Kidney (tissue), 14 donors: ENCODE measurements around the gene SMAD4. TPM values are rescaled to one million over a fixed set of nuclear protein-coding genes. Genes with fewer than 3 reads are reported as not detected.

ENCODE experiments used
- DNase-seq, 5 donors: peaks; one replicate each; pipeline ENCODE4 v3.0.0-alpha.2; 2013 to 2020
- FAIRE-seq: peaks from 2 replicates; lab custom pipeline; 2012; peaks lifted over from hg19 to GRCh38; lab: Jason Lieb, UNC
- H3K27ac ChIP-seq, 2 donors: one replicate each; pipeline ENCODE4 v1.7.0; 2013; ENCODE audit warnings: low read depth in 2 of 2, low read length in 2 of 2, inconsistent platforms in 1 of 2
- H3K27me3 ChIP-seq: one replicate; pipeline ENCODE4 v1.7.1; 2013; ENCODE audit warnings: low read length, inconsistent platforms; ENCODE audit not compliant: control insufficient read depth, insufficient read depth
- H3K36me3 ChIP-seq, 3 donors: one replicate each; pipeline versions ENCODE4 v1.7.0 to v1.7.1; 2013; ENCODE audit warnings: low read length in 3 of 3, control low read depth in 1 of 3, inconsistent platforms in 1 of 3; ENCODE audit not compliant: insufficient read depth in 3 of 3, control insufficient read depth in 2 of 3
- H3K4me1 ChIP-seq, 3 donors: one replicate each; pipeline versions ENCODE4 v1.7.0 to v1.7.1; 2013; ENCODE audit warnings: low read length in 3 of 3, inconsistent platforms in 1 of 3, low read depth in 1 of 3; ENCODE audit not compliant: control insufficient read depth in 2 of 3, insufficient read depth in 2 of 3
- H3K4me3 ChIP-seq, 3 donors: one replicate each; pipeline versions ENCODE4 v1.7.0 to v1.8.1; 2013; ENCODE audit warnings: low read length in 3 of 3, control low read depth in 1 of 3, inconsistent platforms in 1 of 3
- H3K9ac ChIP-seq, 3 donors: one replicate each; pipeline versions ENCODE4 v1.7.0 to v1.7.1; 2013; ENCODE audit warnings: low read length in 3 of 3, control low read depth in 1 of 3, inconsistent platforms in 1 of 3
- H3K9me3 ChIP-seq, 3 donors: one replicate each; pipeline versions ENCODE4 v1.7.0 to v1.7.1; 2013; ENCODE audit warnings: low read length in 3 of 3, control low read depth in 1 of 3, inconsistent platforms in 1 of 3; ENCODE audit not compliant: control insufficient read depth in 2 of 3, insufficient read depth in 1 of 3
- intact Hi-C: fragments of 100-400 bp; cut with DNase I; formaldehyde crosslinking; loops from one replicate; pipeline ENCODE4 v1.11.1; 2022
- polyA plus RNA-seq: library from polyadenylated mRNA; stranded (reverse); fragments of 350-450 nt; fragmentation: Illumina TruSeq; extraction: RNeasy Lipid Tissue Mini Kit (QIAGEN cat#74804); gene quantifications from one replicate; pipeline ENCODE4 v1.2.3, GENCODE V29; 2014; ENCODE audit warnings: low read depth, low replicate concordance; ENCODE audit not compliant: insufficient read depth
- total RNA-seq: library from RNA; stranded (reverse); fragmentation: NEBNext Ultra II Directional; extraction: Animal tissue kit (Norgen Biotek cat#: 25700); gene quantifications from one replicate; pipeline ENCODE4 v1.2.1, GENCODE V29; 2021
- TF ChIP-seq, protein P1 (sequence below): IDR thresholded peaks from 3 replicates; pipeline ENCODE4 v1.5.1; 2012; ENCODE audit warnings: mild to moderate bottlenecking, moderate library complexity, borderline replicate concordance; ENCODE audit not compliant: insufficient read depth; ENCODE audit errors: extremely low read depth
- donor health status: control.
- donor health status: control.
- donor health status: control.
- donor health status: control.
- donor health status: control.
- donor health status: DM: yes; HTN: yes; CAD: no.
- donor health status: Normal renal cell carcinoma (clear cell type).

Gene SMAD4
- total and polyA plus RNA-seq, 2 donors from 2014 or later: 22.2 to 126 TPM

DNA sequence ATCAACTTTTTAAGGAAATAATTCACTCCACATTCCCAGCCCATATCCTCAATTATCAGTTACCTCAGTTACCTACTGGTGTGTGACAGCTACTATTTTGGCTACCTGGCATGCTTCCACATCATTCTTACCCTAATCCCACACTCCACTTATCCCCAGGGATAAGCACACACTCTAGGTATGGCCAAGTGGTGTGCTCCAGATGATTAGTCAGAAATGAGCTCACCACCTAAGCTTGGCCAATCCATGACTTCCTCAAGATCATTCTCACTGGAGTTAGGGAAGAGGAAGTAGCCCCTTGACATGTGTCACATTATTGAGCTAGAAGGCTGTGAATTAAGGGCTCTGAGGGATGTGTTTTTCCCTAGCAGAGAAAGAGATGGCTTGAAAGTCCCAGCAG lies 20.9 kb upstream of the SMAD4 start:
- Histone ChIP-seq H3K27ac (no peak overlapping the region), H3K9me3 (no peaks in the 10 kb centered on the region), H3K36me3 (peaks cover 0 to 2% (median 0%) of the 10 kb centered on the region in 3 donors), H3K9ac (no peak overlapping the region), H3K27me3 (no peaks in the 10 kb centered on the region), H3K4me1 (no peaks in the 10 kb centered on the region), H3K4me3 (no peak overlapping the region)
- intact Hi-C loops: no loop called here
- TF ChIP-seq, protein P1, sequence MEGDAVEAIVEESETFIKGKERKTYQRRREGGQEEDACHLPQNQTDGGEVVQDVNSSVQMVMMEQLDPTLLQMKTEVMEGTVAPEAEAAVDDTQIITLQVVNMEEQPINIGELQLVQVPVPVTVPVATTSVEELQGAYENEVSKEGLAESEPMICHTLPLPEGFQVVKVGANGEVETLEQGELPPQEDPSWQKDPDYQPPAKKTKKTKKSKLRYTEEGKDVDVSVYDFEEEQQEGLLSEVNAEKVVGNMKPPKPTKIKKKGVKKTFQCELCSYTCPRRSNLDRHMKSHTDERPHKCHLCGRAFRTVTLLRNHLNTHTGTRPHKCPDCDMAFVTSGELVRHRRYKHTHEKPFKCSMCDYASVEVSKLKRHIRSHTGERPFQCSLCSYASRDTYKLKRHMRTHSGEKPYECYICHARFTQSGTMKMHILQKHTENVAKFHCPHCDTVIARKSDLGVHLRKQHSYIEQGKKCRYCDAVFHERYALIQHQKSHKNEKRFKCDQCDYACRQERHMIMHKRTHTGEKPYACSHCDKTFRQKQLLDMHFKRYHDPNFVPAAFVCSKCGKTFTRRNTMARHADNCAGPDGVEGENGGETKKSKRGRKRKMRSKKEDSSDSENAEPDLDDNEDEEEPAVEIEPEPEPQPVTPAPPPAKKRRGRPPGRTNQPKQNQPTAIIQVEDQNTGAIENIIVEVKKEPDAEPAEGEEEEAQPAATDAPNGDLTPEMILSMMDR: no peak
- FAIRE-seq: no peak
- no peak for DNase-seq

DNA sequence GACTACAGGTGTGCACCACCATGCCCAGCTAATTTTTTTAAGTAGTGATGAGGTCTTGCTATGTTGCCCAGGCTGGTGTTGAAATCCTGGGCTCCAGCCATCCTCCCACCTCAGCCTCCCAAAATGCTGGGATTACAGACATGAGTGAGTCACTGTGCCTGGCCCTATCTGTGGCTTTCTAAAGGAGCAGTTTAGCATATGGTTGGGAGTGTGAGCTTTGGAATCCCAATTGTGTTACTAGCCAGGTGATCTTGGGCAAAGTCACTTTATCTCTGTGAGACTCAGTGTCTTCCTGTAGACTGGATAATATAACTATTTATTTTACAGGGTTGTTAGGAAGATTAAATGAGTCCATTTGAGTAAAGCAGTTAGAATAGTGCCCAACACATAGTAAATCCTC lies 19.8 kb upstream of the SMAD4 start:
- no peak for FAIRE-seq
- Histone ChIP-seq H3K9me3 (no peaks in the 10 kb centered on the region), H3K4me3 (no peak overlapping the region), H3K36me3 (peaks cover 0 to 2% (median 0%) of the 10 kb centered on the region in 3 donors), H3K9ac (no peak overlapping the region), H3K27ac (no peak overlapping the region), H3K4me1 (no peaks in the 10 kb centered on the region), H3K27me3 (no peaks in the 10 kb centered on the region)
- intact Hi-C loops: no loop called here
- TF ChIP-seq, protein P1: no peak
- no peak for DNase-seq

DNA sequence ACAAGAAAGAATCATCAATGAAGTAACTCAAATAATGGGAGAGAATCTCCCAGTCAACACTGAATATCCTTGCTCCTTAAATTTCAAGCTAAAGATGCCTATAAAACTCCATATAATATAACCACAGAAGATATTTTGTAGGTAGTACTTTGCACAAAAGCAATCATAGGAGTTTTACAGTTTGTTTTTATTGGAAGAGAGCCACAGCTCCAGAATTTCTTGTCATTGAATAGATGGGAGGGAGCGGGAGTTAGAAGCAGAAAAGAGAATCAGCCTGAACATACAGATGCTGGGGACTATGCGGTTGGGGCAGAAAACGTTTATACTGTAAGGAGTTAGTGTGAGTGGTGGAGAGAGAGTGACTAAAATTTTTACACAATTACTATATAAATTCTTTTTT lies 18.3 kb upstream of the SMAD4 start:
- H3K36me3 ChIP-seq: no peaks in the 10 kb centered on the region
- H3K4me3 ChIP-seq: no peak overlapping the region
- TF ChIP-seq, protein P1: no peak
- DNase-seq: peak in 1 of 5 donors; percentile 10
- H3K9ac ChIP-seq: no peak overlapping the region
- H3K27ac ChIP-seq: no peak overlapping the region
- intact Hi-C loops: no loop called here
- no peaks in the 10 kb centered on the region for H3K9me3 ChIP-seq
- FAIRE-seq: no peak
- no peaks in the 10 kb centered on the region for H3K4me1 ChIP-seq
- no peaks in the 10 kb centered on the region for H3K27me3 ChIP-seq

DNA sequence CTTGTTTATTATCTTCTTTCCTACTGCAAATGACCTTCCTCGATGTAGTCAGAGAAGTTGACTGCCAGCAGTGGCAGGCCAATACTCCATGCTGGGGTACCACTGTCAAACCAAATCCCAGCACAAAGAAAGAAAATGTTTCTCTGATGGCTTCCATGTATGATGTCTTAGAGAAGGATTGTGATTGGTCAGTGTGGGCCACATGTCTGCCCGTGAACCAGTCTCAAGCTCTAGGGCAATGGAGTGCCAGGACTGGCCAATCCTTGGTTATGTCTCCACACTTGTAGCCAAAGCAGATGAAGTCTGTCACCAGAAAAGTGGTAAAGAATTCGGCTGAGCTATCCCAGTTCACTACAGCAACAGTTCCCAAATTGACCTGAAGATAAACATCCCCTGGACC lies 17.6 kb upstream of the SMAD4 start:
- TF ChIP-seq, protein P1: no peak
- DNase-seq (no peak), FAIRE-seq (no peak)
- no peaks in the 10 kb centered on the region for H3K27me3 ChIP-seq
- no peaks in the 10 kb centered on the region for H3K9me3 ChIP-seq
- H3K27ac ChIP-seq: no peak overlapping the region
- H3K4me3 ChIP-seq: no peak overlapping the region
- H3K36me3 ChIP-seq: no peaks in the 10 kb centered on the region
- H3K9ac ChIP-seq: no peak overlapping the region
- H3K4me1 ChIP-seq: no peaks in the 10 kb centered on the region
- intact Hi-C loops: no loop called here
